Kidney tubule cell (primary cell): ENCODE measurements around the gene AGPAT3.

ENCODE experiments used
- DNase-seq: peaks from one replicate; pipeline ENCODE4 v3.0.0-alpha.2; 2018; ENCODE audit warnings: low spot score

Gene AGPAT3

GRCh38 chr21:43906585-43907370 is 41.8 kb downstream of the AGPAT3 start:
- DNase-seq: no peak

DNA sequence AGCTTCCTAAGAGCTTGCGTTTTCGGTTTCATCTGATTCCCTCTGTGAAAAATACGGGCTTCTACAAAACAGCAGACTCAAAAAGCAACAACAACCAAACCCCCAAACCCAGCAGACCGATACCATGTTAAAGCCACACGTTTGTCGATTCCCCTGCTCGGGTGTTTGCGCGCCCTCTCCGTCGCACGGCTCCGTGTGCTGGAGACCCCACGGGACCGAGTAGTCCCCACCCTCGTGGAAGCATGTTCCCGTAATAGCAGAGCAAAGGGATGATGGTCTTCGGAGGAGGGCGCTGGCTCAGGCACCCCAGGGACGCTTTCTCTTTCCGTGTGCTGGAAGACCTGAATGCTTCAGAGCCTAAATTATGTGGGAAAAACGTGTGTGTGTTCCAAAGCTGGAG is 42.7 kb downstream of the AGPAT3 start:
- no peak for DNase-seq

GRCh38 chr21:43908167-43908566 is 43.1 kb downstream of the AGPAT3 start:
- peak; percentile 20 for DNase-seq

GRCh38 chr21:43909741-43910400 is 44.8 kb downstream of the AGPAT3 start:
- DNase-seq: peak; percentile 30

DNA sequence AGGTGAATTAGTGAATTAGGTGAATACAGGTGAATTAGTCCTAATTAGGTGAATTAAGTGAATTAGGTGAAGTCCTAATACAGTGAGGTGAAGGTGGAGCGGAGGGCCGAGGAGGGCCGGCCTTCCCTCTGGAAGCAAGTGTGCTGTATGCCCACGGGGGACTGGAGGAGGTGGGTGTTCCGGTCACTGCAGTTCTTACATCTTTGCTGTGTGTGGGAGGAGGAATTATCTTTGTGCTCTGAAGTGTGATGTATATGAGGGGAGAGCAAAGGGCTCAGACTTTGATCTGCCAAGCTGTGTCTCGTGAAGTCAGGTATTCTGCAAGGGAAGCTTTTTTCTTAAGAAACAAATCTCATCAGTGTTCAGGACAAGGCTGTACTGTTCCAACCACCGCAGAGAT is 45.4 kb downstream of the AGPAT3 start:
- DNase-seq: no peak

GRCh38 chr21:43911015-43911934 is 46.3 kb downstream of the AGPAT3 start:
- no peak for DNase-seq

DNA sequence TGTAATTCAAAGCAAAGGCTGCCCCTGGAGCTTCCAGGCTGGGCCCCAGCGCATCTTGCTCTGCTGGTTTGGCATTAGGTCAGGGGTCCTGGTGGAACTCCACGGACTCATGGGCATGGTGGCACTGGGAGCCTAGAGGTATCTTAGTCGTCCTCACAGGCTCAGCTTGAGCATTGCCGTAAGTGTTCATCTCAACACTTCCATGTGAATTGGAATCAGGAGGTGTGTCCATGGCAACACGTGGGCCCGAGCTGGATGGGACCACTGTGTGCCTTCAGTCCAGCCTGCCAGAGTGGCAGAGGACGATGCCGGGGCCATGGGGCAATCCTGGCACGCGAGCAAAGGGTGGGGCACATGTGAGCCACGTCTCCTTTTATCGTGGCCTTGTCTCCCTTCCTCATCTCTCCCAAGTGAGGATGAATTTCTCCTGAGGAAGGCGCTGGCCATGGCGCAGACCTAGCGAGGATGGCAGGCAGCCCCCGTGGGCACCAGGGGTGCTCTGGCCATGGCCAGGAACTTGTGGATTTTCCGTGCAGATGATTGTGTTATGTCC is 47.0 kb downstream of the AGPAT3 start:
- no peak for DNase-seq

GRCh38 chr21:43912500-43912899 is 47.5 kb downstream of the AGPAT3 start:
- no peak for DNase-seq

- DNase-seq: no peak
Measured at GRCh38 chr21:43912910-43913309, 47.9 kb downstream of the AGPAT3 start.

GRCh38 chr21:43913928-43914327 is 48.9 kb downstream of the AGPAT3 start:
- no peak for DNase-seq

GRCh38 chr21:43916076-43916475 is 51.1 kb downstream of the AGPAT3 start:
- DNase-seq: no peak

GRCh38 chr21:43916691-43917514 is 51.9 kb downstream of the AGPAT3 start:
- DNase-seq: no peak

GRCh38 chr21:43917515-43918384 is 52.7 kb downstream of the AGPAT3 start:
- DNase-seq: no peak

GRCh38 chr21:43918385-43918947 is 53.4 kb downstream of the AGPAT3 start:
- DNase-seq: no peak

GRCh38 chr21:43919283-43919682 is 54.3 kb downstream of the AGPAT3 start:
- DNase-seq: no peak

- peak; percentile 68 for DNase-seq
Measured at GRCh38 chr21:43919871-43920801, 55.1 kb downstream of the AGPAT3 start.

- DNase-seq: peak; percentile 56
Measured at GRCh38 chr21:43921571-43921978, 56.6 kb downstream of the AGPAT3 start.

- peak; percentile 66 for DNase-seq
Measured at GRCh38 chr21:43921979-43922945, 57.2 kb downstream of the AGPAT3 start.
